ENCODE measurements around the gene APOL1. TPM values are rescaled to one million over a fixed set of nuclear protein-coding genes. Genes with fewer than 3 reads are reported as not detected.

Gene APOL1
- total RNA-seq, 1 experiment from 2014 or later, result 0.30 TPM

- Histone ChIP-seq H3K36me3 (ENCODE audit: control insufficient read depth in 1 of 2, insufficient read depth in 2 of 2, low read length in 2 of 2) (no peaks in the 10 kb centered on the region), H3K4me3 (replicated peaks in 1 of 2; ENCODE audit: low read depth in 1 of 2, low read length in 2 of 2) (no peak overlapping the region), H3K9me3 (ENCODE audit: control insufficient read depth in 1 of 2, insufficient read depth in 1 of 2, low read depth in 1 of 2, low read length in 2 of 2) (no peaks in the 10 kb centered on the region), H3K9me2 (ENCODE audit: insufficient read depth) (no peaks in the 10 kb centered on the region), H3K4me2 (ENCODE audit: low read length) (no peak overlapping the region), H2AFZ (ENCODE audit: low read depth, low read length, poor library complexity, severe bottlenecking) (no peak overlapping the region), H3K4me1 (ENCODE audit: control insufficient read depth in 1 of 2, insufficient read depth in 2 of 2, low read length in 2 of 2) (peaks cover 15 to 22% of the 10 kb centered on the region in 2 experiments; a peak in 3 of 4 replicates), H3K27ac (ENCODE audit: low read depth, low read length) (no peak overlapping the region), H3K27me3 (ENCODE audit: insufficient read depth, low read length) (no peaks in the 10 kb centered on the region), H3K9ac (ENCODE audit: low read length) (no peak overlapping the region), H3K79me2 (ENCODE audit: insufficient read depth, low read length) (peaks cover 7% of the 10 kb centered on the region; the same call in 1 of the 2 replicates), H4K20me1 (ENCODE audit: insufficient read depth) (no peaks in the 10 kb centered on the region)
- ChIA-PET CTCF (no interaction called here), RAD21 (ENCODE audit: low non-redundant PET in 1 of 2, low total read pairs in 2 of 2, uncharacterized antibody in 2 of 2, unreplicated experiment in 2 of 2) (no interaction called here), POLR2A (no interaction called here)
- TF ChIP-seq JUND (IDR thresholded peaks at IDR 0.05) (no peak), MAX (IDR thresholded peaks at IDR 0.05) (no peak), POLR2AphosphoS5 (IDR thresholded peaks at IDR 0.05; ENCODE audit: low read depth, low read length) (no peak), TCF7L2 (IDR thresholded peaks at IDR 0.05; ENCODE audit: borderline replicate concordance, extremely low read depth, insufficient read depth, insufficient read length) (no peak), RAD21 (IDR thresholded peaks at IDR 0.05; ENCODE audit: low read depth) (no peak)
- ATAC-seq (no peak), DNase-seq (ENCODE audit: low read depth, low spot score) (no peak)
- intact Hi-C loops (cut with micrococcal nuclease), result loop anchor here (5.0 kb wide), 1 partner anchor 38 kb away; no protein-coding TSS in a partner anchor
- no TSS peak for BruUV-seq (replicated peaks)
Observed at GRCh38 chr22:36235585-36235984, 17.3 kb upstream of the APOL1 start.

- H3K27ac ChIP-seq (ENCODE audit: low read depth, low read length), result no peak overlapping the region
- DNase-seq (ENCODE audit: low read depth, low spot score) (no peak), ATAC-seq (no peak)
- intact Hi-C loops (cut with micrococcal nuclease), result loop anchor here (5.0 kb wide), 1 partner anchor 39 kb away; no protein-coding TSS in a partner anchor
- peaks cover 15 to 22% of the 10 kb centered on the region in 2 experiments; a peak in 3 of 4 replicates for H3K4me1 ChIP-seq (ENCODE audit: control insufficient read depth in 1 of 2, insufficient read depth in 2 of 2, low read length in 2 of 2)
- CTCF ChIA-PET, result interaction anchor here (0.6 kb wide), 1 partner anchor 245 kb away, joined by 5 read pairs; no protein-coding TSS in a partner anchor
- no peak overlapping the region for H2AFZ ChIP-seq (ENCODE audit: low read depth, low read length, poor library complexity, severe bottlenecking)
- POLR2A ChIA-PET, result no interaction called here
- no peak for TF ChIP-seq EZH2phosphoT487 (IDR thresholded peaks at IDR 0.05; ENCODE audit: borderline replicate concordance)
- TF ChIP-seq POLR2AphosphoS5 (IDR thresholded peaks at IDR 0.05; ENCODE audit: low read depth, low read length), result no peak
- no peak for TF ChIP-seq ATF3 (IDR thresholded peaks at IDR 0.05)
- no peak for TF ChIP-seq ZBTB33 (IDR thresholded peaks at IDR 0.05; ENCODE audit: extremely low read depth, insufficient replicate concordance, low read length)
- TF ChIP-seq TCF7L2 (IDR thresholded peaks at IDR 0.05; ENCODE audit: borderline replicate concordance, extremely low read depth, insufficient read depth, insufficient read length), result no peak
- TF ChIP-seq YY1 (IDR thresholded peaks at IDR 0.05; ENCODE audit: extremely low read depth, insufficient replicate concordance, low read depth, low read length), result no peak
- TF ChIP-seq RAD21 (IDR thresholded peaks at IDR 0.05; ENCODE audit: low read depth), result no peak
- no peaks in the 10 kb centered on the region for H3K36me3 ChIP-seq (ENCODE audit: control insufficient read depth in 1 of 2, insufficient read depth in 2 of 2, low read length in 2 of 2)
- H3K9me3 ChIP-seq (ENCODE audit: control insufficient read depth in 1 of 2, insufficient read depth in 1 of 2, low read depth in 1 of 2, low read length in 2 of 2), result no peaks in the 10 kb centered on the region
- RAD21 ChIA-PET (ENCODE audit: low non-redundant PET in 1 of 2, low total read pairs in 2 of 2, uncharacterized antibody in 2 of 2, unreplicated experiment in 2 of 2), result no interaction called here
- H3K9ac ChIP-seq (ENCODE audit: low read length), result no peak overlapping the region
- no peak overlapping the region for H3K4me3 ChIP-seq (replicated peaks in 1 of 2; ENCODE audit: low read depth in 1 of 2, low read length in 2 of 2)
- H3K4me2 ChIP-seq (ENCODE audit: low read length), result no peak overlapping the region
- no TSS peak for BruUV-seq (replicated peaks)
- H3K79me2 ChIP-seq (ENCODE audit: insufficient read depth, low read length), result peaks cover 7% of the 10 kb centered on the region; the same call in 1 of the 2 replicates
- no peaks in the 10 kb centered on the region for H3K27me3 ChIP-seq (ENCODE audit: insufficient read depth, low read length)
- H4K20me1 ChIP-seq (ENCODE audit: insufficient read depth), result no peaks in the 10 kb centered on the region
- H3K9me2 ChIP-seq (ENCODE audit: insufficient read depth), result no peaks in the 10 kb centered on the region
Observed at GRCh38 chr22:36236388-36237319, 16.3 kb upstream of the APOL1 start.

Measured in HCT116 (cell line).